Glomerular visceral epithelial cell (primary cell): ENCODE data around the gene CASP5.
"Not testable (repeated sequence)": the region's sequence is repeated elsewhere in the genome, so short reads cannot be mapped to it uniquely, and the experiment has no call there.

Experiments used
- DNase-seq: peaks from one replicate; pipeline ENCODE4 v3.0.0-alpha.2; 2016; ENCODE audit errors: extremely low spot score

CASP5 gene

GRCh38 chr11:105023003-105023402 lies at the start of gene CASP5:
TSS of gene CASP5 (minus strand) at chr11:105023168. CDS start at chr11:105023136, 32 bp downstream.
- DNase-seq = no peak

GRCh38 chr11:105072080-105072479 lies 49.1 kb upstream of the CASP5 start:
- DNase-seq = not testable (repeated sequence)

- no peak for DNase-seq
Observed at GRCh38 chr11:105071089-105071732, 48.2 kb upstream of the CASP5 start.

GRCh38 chr11:105070306-105070705 lies 47.3 kb upstream of the CASP5 start:
- DNase-seq = no peak

- not testable (repeated sequence) for DNase-seq
Observed at GRCh38 chr11:105069749-105070148, 46.8 kb upstream of the CASP5 start.

- DNase-seq = not testable (repeated sequence)
Observed at GRCh38 chr11:105063245-105063941, 40.4 kb upstream of the CASP5 start.

GRCh38 chr11:105057432-105057831 lies 34.5 kb upstream of the CASP5 start:
- no peak for DNase-seq

- DNase-seq = no peak
Observed at GRCh38 chr11:105056446-105056845, 33.5 kb upstream of the CASP5 start.

GRCh38 chr11:105054723-105055493 lies 31.9 kb upstream of the CASP5 start:
- no peak for DNase-seq

- DNase-seq = no peak
Observed at GRCh38 chr11:105052487-105052886, 29.5 kb upstream of the CASP5 start.

GRCh38 chr11:105051559-105051958 lies 28.6 kb upstream of the CASP5 start:
- no peak for DNase-seq

- no peak for DNase-seq
Observed at GRCh38 chr11:105049481-105049880, 26.5 kb upstream of the CASP5 start.

- peak; percentile 51 for DNase-seq
Observed at GRCh38 chr11:105046898-105047579, 24.1 kb upstream of the CASP5 start.

- no peak for DNase-seq
Observed at GRCh38 chr11:105045676-105046296, 22.8 kb upstream of the CASP5 start.

- DNase-seq = not testable (repeated sequence)
Observed at GRCh38 chr11:105044557-105045524, 21.9 kb upstream of the CASP5 start, which contains the start of gene CARD16. TSS of gene CARD16 (minus strand) at chr11:105045335. CDS start at chr11:105045297, 38 bp downstream.

- no peak for DNase-seq
Observed at GRCh38 chr11:105042178-105042577, 19.2 kb upstream of the CASP5 start.

- DNase-seq = no peak
Observed at GRCh38 chr11:105040703-105041102, 17.7 kb upstream of the CASP5 start.

- peak; percentile 11 for DNase-seq
Observed at GRCh38 chr11:105034813-105035620, 12.0 kb upstream of the CASP5 start, which contains the start of gene CASP1. TSS of gene CASP1 (minus strand) at chr11:105035144. CDS start at chr11:105035113, 31 bp downstream.

GRCh38 chr11:105034388-105034787 lies 11.4 kb upstream of the CASP5 start:
- not testable (repeated sequence) for DNase-seq
